HepG2 (cell line): ENCODE data around the gene RNF6. TPM values are rescaled to one million over a fixed set of nuclear protein-coding genes. Genes with fewer than 3 reads are reported as not detected.
A peak's percentile ranks its signal among the peaks of the same experiment; 100 is the strongest.

Source experiments
- ARNT ChIP-seq: fragments of 450-650 bp; IDR thresholded peaks from 2 replicates; pipeline ENCODE4 v1.6.1; 2017
- CREB1 ChIP-seq, 2 experiments: fragments of 450-650 bp in 1 of 2; IDR thresholded peaks; 2 replicates each; pipeline ENCODE4 v1.6.1; 2016 to 2017; ENCODE audit warnings: control low read depth in 1 of 2, mild to moderate bottlenecking in 1 of 2, missing compliant biosample characterization in 1 of 2, missing genetic modification characterization in 1 of 2
- ETV5 ChIP-seq: IDR thresholded peaks from 2 replicates; pipeline ENCODE4 v1.6.1; 2018; ENCODE audit warnings: missing biosample characterization, missing genetic modification reagents, inconsistent platforms, borderline replicate concordance
- HMGXB4 ChIP-seq, 2 experiments: sonication (generic) in 1 of 2; formaldehyde crosslinking in 1 of 2; IDR thresholded peaks; 2 replicates each; pipeline versions ENCODE4 v1.4.0 to v1.6.1; 2018 to 2020; ENCODE audit warnings: missing genetic modification reagents in 2 of 2, borderline replicate concordance in 1 of 2, low read depth in 1 of 2, mild to moderate bottlenecking in 1 of 2, missing biosample characterization in 1 of 2
- KAT2B ChIP-seq: fragments of 150-350 bp; IDR thresholded peaks from 2 replicates; pipeline ENCODE4 v1.6.1; 2014; ENCODE audit warnings: low read depth, low read length, borderline replicate concordance
- MZF1 ChIP-seq: sonication (generic); formaldehyde crosslinking; IDR thresholded peaks from 2 replicates; pipeline ENCODE4 v1.8.1; 2023; ENCODE audit warnings: mild to moderate bottlenecking, missing genetic modification reagents, borderline replicate concordance
- NFKB2 ChIP-seq: sonication (generic); formaldehyde crosslinking; IDR thresholded peaks from 2 replicates; pipeline ENCODE4 v1.4.0; 2020; ENCODE audit warnings: missing genetic modification reagents, borderline replicate concordance
- REXO4 ChIP-seq: sonication (generic); formaldehyde crosslinking; IDR thresholded peaks from 2 replicates; pipeline ENCODE4 v1.8.0; 2022; ENCODE audit warnings: missing genetic modification reagents, mild to moderate bottlenecking, borderline replicate concordance
- SALL2 ChIP-seq: sonication (generic); formaldehyde crosslinking; IDR thresholded peaks from 2 replicates; pipeline ENCODE4 v1.8.1; 2023; ENCODE audit warnings: mild to moderate bottlenecking, missing genetic modification reagents, inconsistent platforms
- SP140L ChIP-seq: sonication (generic); formaldehyde crosslinking; IDR thresholded peaks from 2 replicates; pipeline ENCODE4 v1.4.0; 2020; ENCODE audit warnings: missing genetic modification reagents, borderline replicate concordance
- SRSF4 ChIP-seq: fragments of 200-400 bp; formaldehyde crosslinking; IDR thresholded peaks from one replicate; pipeline ENCODE4 v1.6.1; 2018; ENCODE audit warnings: mild to moderate bottlenecking, low read depth, low read length, moderate library complexity; ENCODE audit not compliant: poor library complexity, severe bottlenecking
- U2AF1 ChIP-seq: fragments of 200-400 bp; formaldehyde crosslinking; optimal IDR thresholded peaks from 2 replicates; pipeline ENCODE3; 2017; ENCODE audit warnings: mild to moderate bottlenecking, low read depth, low read length
- ZBTB21 ChIP-seq: sonication (generic); formaldehyde crosslinking; IDR thresholded peaks from 2 replicates; pipeline ENCODE4 v1.4.0; 2020; ENCODE audit warnings: missing genetic modification reagents
- ZBTB38 ChIP-seq: sonication (generic); formaldehyde crosslinking; IDR thresholded peaks from 2 replicates; pipeline ENCODE4 v1.5.1; 2020; ENCODE audit warnings: mild to moderate bottlenecking, missing genetic modification reagents
- ZBTB46 ChIP-seq: sonication (generic); formaldehyde crosslinking; IDR thresholded peaks from 2 replicates; pipeline ENCODE4 v1.4.0; 2020; ENCODE audit warnings: mild to moderate bottlenecking, missing genetic modification reagents, borderline replicate concordance
- ZFAT ChIP-seq: sonication (generic); formaldehyde crosslinking; conservative IDR thresholded peaks from 2 replicates; pipeline ENCODE4 v1.8.1; 2023; ENCODE audit warnings: missing genetic modification reagents, inconsistent platforms
- ZKSCAN8 ChIP-seq: IDR thresholded peaks from 2 replicates; pipeline ENCODE4 v1.6.1; 2016; ENCODE audit warnings: borderline replicate concordance, missing genetic modification reagents, missing compliant biosample characterization
- ZNF646 ChIP-seq: sonication (generic); formaldehyde crosslinking; IDR thresholded peaks from 2 replicates; pipeline ENCODE4 v1.9.0; 2021; ENCODE audit warnings: mild to moderate bottlenecking, missing genetic modification reagents
- ZNF724P ChIP-seq: sonication (generic); formaldehyde crosslinking; IDR thresholded peaks from 2 replicates; pipeline ENCODE4 v1.8.0; 2022; ENCODE audit warnings: missing genetic modification reagents, borderline replicate concordance
- polyA plus RNA-seq, 8 experiments: library from polyadenylated mRNA; depleted of rRNA in 3 of 8; stranded (reverse) in 7 of 8; unstranded in 1 of 8; fragments of >200 nt; fragmentation: Illumina TruSeq in 4 of 8; extraction: Trizol in 4 of 8; gene quantifications; 2 replicates each; pipeline versions ENCODE4 v1.2.1 to v1.2.3, GENCODE V29; 2011 to 2016; ENCODE audit warnings: low read depth in 4 of 8, missing spikeins in 1 of 8, mixed read lengths in 1 of 8; ENCODE audit not compliant: insufficient read depth in 1 of 8
- total RNA-seq, 5 experiments: library from RNA; depleted of rRNA; stranded (reverse); fragments of >200 nt; fragmentation: Illumina TruSeq; extraction: Trizol; gene quantifications; 2 replicates each; pipeline ENCODE4 v1.2.3, GENCODE V29; 2016; ENCODE audit warnings: low read depth in 1 of 5

Gene RNF6
- total and polyA plus RNA-seq, 2 of the 13 experiments (the other 11 are each of a cell fraction or from before 2014, with no cell fraction given): 14.6 to 36.8 TPM

GRCh38 chr13:26186118-26186870, 35.8 kb downstream of the RNF6 start (continued):
- TF ChIP-seq CREB1 (IDR thresholded peaks at IDR 0.05) (0 out of 2 replicates have a peak, but pooled peaks have one; percentile 34), CREB1 (CRISPR knock-in tag; IDR thresholded peaks at IDR 0.05) (no peak), SP140L (CRISPR knock-in tag) (no peak), MZF1 (CRISPR knock-in tag) (0 out of 2 replicates have a peak, but pooled peaks have one; percentile 84), HMGXB4 (CRISPR knock-in tag; IDR thresholded peaks at IDR 0.05; ENCODE audit: borderline replicate concordance in 1 of 2, low read depth in 1 of 2) (peak; percentile 80 to 95; a peak in 3 of 4 replicates), ZFAT (CRISPR knock-in tag) (0 out of 2 replicates have a peak, but pooled peaks have one; percentile 65), ZBTB21 (CRISPR knock-in tag) (no peak), REXO4 (CRISPR knock-in tag) (no peak), NFKB2 (CRISPR knock-in tag) (peak; percentile 98), ZBTB46 (CRISPR knock-in tag) (no peak), ZBTB38 (peak; percentile 82), U2AF1 (no peak), ZKSCAN8 (CRISPR knock-in tag) (no peak), ARNT (no peak), KAT2B (no peak), SRSF4 (no peak), ETV5 (CRISPR knock-in tag) (no peak), ZNF724P (CRISPR knock-in tag) (peak; percentile 81; the same call in 1 of the 2 replicates), ZNF646 (no peak), SALL2 (CRISPR knock-in tag) (peak; percentile 92)
